Large intestine (tissue), 3 donors: ENCODE measurements around the gene NUTM2D. TPM values are rescaled to one million over a fixed set of nuclear protein-coding genes. Genes with fewer than 3 reads are reported as not detected.
"Not testable (repeated sequence)": the region's sequence is repeated elsewhere in the genome, so short reads cannot be mapped to it uniquely, and the experiment has no call there.

Experiments
- DNase-seq, 2 donors: peaks; one replicate each; pipeline versions ENCODE4 v3.0.0 to v3.0.0-alpha.2; 2013
- H3K27ac ChIP-seq: one replicate; pipeline ENCODE4 v1.5.1; 2013; ENCODE audit warnings: low read length
- H3K27me3 ChIP-seq: 2 replicates; pipeline ENCODE4 v1.6.1; 2013; ENCODE audit warnings: low read length; ENCODE audit not compliant: control insufficient read depth, insufficient read depth
- H3K36me3 ChIP-seq: 2 replicates; pipeline ENCODE4 v1.6.1; 2013; ENCODE audit warnings: low read length; ENCODE audit not compliant: control insufficient read depth, insufficient read depth
- H3K4me1 ChIP-seq: one replicate; pipeline ENCODE4 v1.6.1; 2013; ENCODE audit warnings: low read length; ENCODE audit not compliant: control insufficient read depth, insufficient read depth
- H3K4me3 ChIP-seq: one replicate; pipeline ENCODE4 v1.5.1; 2013; ENCODE audit warnings: low read length
- H3K9me3 ChIP-seq: one replicate; pipeline ENCODE4 v1.6.1; 2013; ENCODE audit warnings: mild to moderate bottlenecking, low read depth, low read length, moderate library complexity; ENCODE audit not compliant: control insufficient read depth
- WGBS: methylation state at CpG from one replicate; pipeline ENCODE4 v1.1.5; 2013; ENCODE audit warnings: low lambda C conversion rate; ENCODE audit not compliant: insufficient coverage; 5-methylcytosine and 5-hydroxymethylcytosine counted together
- polyA plus RNA-seq: library from polyadenylated mRNA; unstranded; fragments of 120-200 nt; gene quantifications from one replicate; pipeline ENCODE4 v1.2.1, GENCODE V29; 2013

Gene NUTM2D
- polyA plus RNA-seq, 1 donor = 3.8 TPM

- H3K4me3 ChIP-seq, DNase-seq, H3K9me3 ChIP-seq, H3K27ac ChIP-seq, H3K4me1 ChIP-seq, H3K27me3 ChIP-seq, H3K36me3 ChIP-seq: not testable (repeated sequence)
- no CpG with 5 or more reads among the region's 1 CpG for WGBS
Observed at GRCh38 chr10:87332687-87333086, 24.9 kb upstream of the NUTM2D start.

GRCh38 chr10:87340411-87340810 lies 17.1 kb upstream of the NUTM2D start:
- H3K27me3 ChIP-seq, H3K4me1 ChIP-seq, H3K9me3 ChIP-seq, H3K4me3 ChIP-seq, DNase-seq, H3K27ac ChIP-seq, H3K36me3 ChIP-seq: not testable (repeated sequence)
- no CpG with 5 or more reads among the region's 3 CpGs for WGBS

GRCh38 chr10:87341546-87342142 lies 15.9 kb upstream of the NUTM2D start:
- H3K4me3 ChIP-seq = peak overlapping the region; percentile 39
- not testable (repeated sequence) for DNase-seq, H3K4me1 ChIP-seq, H3K9me3 ChIP-seq, H3K27me3 ChIP-seq, H3K36me3 ChIP-seq
- WGBS = no CpG with 5 or more reads among the region's 54 CpGs
- H3K27ac ChIP-seq = peak overlapping the region; percentile 65

GRCh38 chr10:87342249-87342710 lies 15.3 kb upstream of the NUTM2D start:
- not testable (repeated sequence) for H3K27me3 ChIP-seq, H3K9me3 ChIP-seq, H3K36me3 ChIP-seq, H3K4me1 ChIP-seq
- Histone ChIP-seq H3K27ac (peak overlapping the region; percentile 65), H3K4me3 (peak overlapping the region; percentile 39)
- peak; percentile 79 to 83 for DNase-seq
- no CpG with 5 or more reads among the region's 43 CpGs for WGBS

- Histone ChIP-seq H3K27ac (peak overlapping the region; percentile 72), H3K4me3 (peak overlapping the region; percentile 43)
- not testable (repeated sequence) for H3K36me3 ChIP-seq, H3K9me3 ChIP-seq, H3K27me3 ChIP-seq, H3K4me1 ChIP-seq
- no CpG with 5 or more reads among the region's 65 CpGs for WGBS
- DNase-seq = peak; percentile 71
Observed at GRCh38 chr10:87342711-87343258, 14.8 kb upstream of the NUTM2D start.

GRCh38 chr10:87345743-87346142 lies 11.8 kb upstream of the NUTM2D start:
- H3K27me3 ChIP-seq, DNase-seq, H3K4me3 ChIP-seq, H3K9me3 ChIP-seq, H3K36me3 ChIP-seq, H3K27ac ChIP-seq, H3K4me1 ChIP-seq: not testable (repeated sequence)
- no CpG with 5 or more reads among the region's 1 CpG for WGBS

- H3K27me3 ChIP-seq, DNase-seq, H3K36me3 ChIP-seq, H3K4me3 ChIP-seq, H3K4me1 ChIP-seq, H3K9me3 ChIP-seq, H3K27ac ChIP-seq: not testable (repeated sequence)
- no CpG with 5 or more reads among the region's 2 CpGs for WGBS
Observed at GRCh38 chr10:87350161-87350560, 7.4 kb upstream of the NUTM2D start.

- not testable (repeated sequence) for DNase-seq, H3K4me1 ChIP-seq, H3K9me3 ChIP-seq, H3K27ac ChIP-seq, H3K4me3 ChIP-seq, H3K27me3 ChIP-seq, H3K36me3 ChIP-seq
- WGBS = no CpG with 5 or more reads among the region's 3 CpGs
Observed at GRCh38 chr10:87352825-87353224, 4.7 kb upstream of the NUTM2D start.

GRCh38 chr10:87355110-87355509 lies 2.4 kb upstream of the NUTM2D start:
- H3K36me3 ChIP-seq, H3K27ac ChIP-seq, H3K4me3 ChIP-seq, DNase-seq, H3K9me3 ChIP-seq, H3K27me3 ChIP-seq, H3K4me1 ChIP-seq: not testable (repeated sequence)
- WGBS = no CpG with 5 or more reads among the region's 31 CpGs

- WGBS = no CpG with 5 or more reads among the region's 3 CpGs
- not testable (repeated sequence) for H3K9me3 ChIP-seq, H3K4me1 ChIP-seq, H3K27me3 ChIP-seq, DNase-seq, H3K4me3 ChIP-seq, H3K27ac ChIP-seq, H3K36me3 ChIP-seq
Observed at GRCh38 chr10:87358159-87358558, 615 bp downstream of the NUTM2D start.

GRCh38 chr10:87369514-87370112 lies 12.1 kb downstream of the NUTM2D start:
- DNase-seq = not testable (repeated sequence)

More at GRCh38 chr10:87369514-87370112, 12.1 kb downstream of the NUTM2D start:
- H3K9me3 ChIP-seq, H3K36me3 ChIP-seq, H3K27me3 ChIP-seq, H3K4me3 ChIP-seq, H3K4me1 ChIP-seq, H3K27ac ChIP-seq: not testable (repeated sequence)
- no CpG with 5 or more reads among the region's 9 CpGs for WGBS
